Stimulated activated CD8-positive, alpha-beta memory T cell treated with anti-CD3 and anti-CD28 coated beads, Interleukin-15, amount 100 ng/mL, for 24 hours (primary cell): Measurements from ENCODE around the gene BBS9.

Experiments
- DNase-seq: peaks from one replicate; pipeline ENCODE4 v3.0.0-alpha.2; 2020; ENCODE audit warnings: low read depth

The BBS9 gene

GRCh38 chr7:33612442-33612841, 483.1 kb downstream of the BBS9 start:
- no peak for DNase-seq

GRCh38 chr7:33614357-33615117, 485.2 kb downstream of the BBS9 start:
- no peak for DNase-seq

GRCh38 chr7:33616752-33617151, 487.4 kb downstream of the BBS9 start:
- no peak for DNase-seq

GRCh38 chr7:33619264-33619663, 489.9 kb downstream of the BBS9 start:
- DNase-seq = no peak

DNA sequence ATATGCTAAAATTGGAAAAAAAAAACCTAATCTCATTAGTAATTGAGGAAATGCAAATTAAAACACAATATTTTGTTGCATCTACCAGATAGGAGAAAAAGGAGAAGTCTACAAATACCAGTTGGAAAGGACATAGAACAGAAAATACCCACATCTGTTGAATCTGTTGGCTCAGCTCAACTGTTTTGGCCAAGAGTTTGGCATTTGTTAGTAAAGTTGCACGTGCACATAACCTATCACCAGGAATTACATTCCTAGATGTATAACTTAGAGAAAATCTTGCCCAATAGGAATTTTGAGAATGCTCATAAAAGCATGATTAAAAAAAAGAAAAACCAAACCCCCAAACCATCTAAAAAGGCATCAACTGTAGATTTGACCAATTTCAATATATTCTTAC, 493.9 kb downstream of the BBS9 start:
- no peak for DNase-seq

DNA sequence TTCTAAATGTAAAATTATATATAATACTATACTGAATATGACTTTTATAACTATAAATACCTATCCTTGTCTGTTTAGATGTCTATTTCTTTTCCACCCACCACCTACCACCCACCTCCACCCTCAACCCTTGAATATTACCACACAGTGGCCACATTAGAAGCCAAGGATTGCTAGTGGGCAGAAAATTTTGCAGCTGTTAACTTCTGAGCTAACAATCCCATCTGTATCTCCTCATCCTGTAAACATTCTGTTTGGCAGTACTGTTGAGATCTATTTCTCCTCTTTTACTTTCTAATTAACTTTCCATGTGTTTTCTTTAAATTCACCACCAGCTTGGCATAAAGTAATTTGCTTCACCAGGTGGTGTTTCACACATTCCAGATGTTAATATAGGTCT, 494.9 kb downstream of the BBS9 start:
- no peak for DNase-seq

GRCh38 chr7:33626869-33627268, 497.5 kb downstream of the BBS9 start:
- no peak for DNase-seq

DNA sequence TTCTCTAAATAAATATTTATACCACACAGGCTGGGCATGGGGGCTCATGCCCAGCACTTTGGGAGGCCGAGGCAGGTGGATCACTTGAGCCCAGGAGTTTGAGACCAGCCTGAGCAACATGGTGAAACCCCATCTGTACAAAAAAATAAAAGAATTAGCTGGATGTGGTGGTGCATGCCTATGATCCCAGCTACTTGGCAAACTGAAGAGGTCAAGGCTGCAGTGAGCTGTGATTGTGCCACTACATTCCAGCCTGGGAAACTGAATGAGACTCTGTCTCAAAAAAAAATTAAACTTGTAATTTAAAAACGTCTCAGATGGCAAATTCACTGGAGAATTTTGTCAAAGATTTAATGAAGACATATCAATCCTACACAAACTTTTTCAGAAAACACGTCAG, 498.4 kb downstream of the BBS9 start:
- no peak for DNase-seq

- DNase-seq = no peak
Measured at GRCh38 chr7:33628894-33629293, 499.5 kb downstream of the BBS9 start.

DNA sequence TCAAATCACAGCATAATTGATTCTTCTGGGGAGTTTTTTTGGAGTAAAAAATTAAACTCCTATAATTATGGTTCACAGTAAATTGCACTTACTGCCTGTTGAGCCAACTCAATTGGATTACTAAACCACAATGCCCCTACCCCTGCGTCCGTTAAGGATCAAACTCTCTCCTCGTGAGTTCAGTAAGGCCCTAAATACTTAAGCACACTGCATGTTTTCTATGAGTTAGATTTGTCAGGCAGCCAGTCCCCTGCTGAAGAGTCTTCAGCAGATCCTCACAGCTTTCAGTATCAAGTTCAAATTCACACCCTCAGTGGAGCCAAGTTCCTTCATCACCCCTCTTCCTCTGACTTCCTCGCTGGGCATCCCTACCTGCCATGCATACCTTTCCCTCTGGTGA, 501.0 kb downstream of the BBS9 start:
- DNase-seq = no peak

- DNase-seq = no peak
Measured at GRCh38 chr7:33632322-33632721, 503.0 kb downstream of the BBS9 start.

DNA sequence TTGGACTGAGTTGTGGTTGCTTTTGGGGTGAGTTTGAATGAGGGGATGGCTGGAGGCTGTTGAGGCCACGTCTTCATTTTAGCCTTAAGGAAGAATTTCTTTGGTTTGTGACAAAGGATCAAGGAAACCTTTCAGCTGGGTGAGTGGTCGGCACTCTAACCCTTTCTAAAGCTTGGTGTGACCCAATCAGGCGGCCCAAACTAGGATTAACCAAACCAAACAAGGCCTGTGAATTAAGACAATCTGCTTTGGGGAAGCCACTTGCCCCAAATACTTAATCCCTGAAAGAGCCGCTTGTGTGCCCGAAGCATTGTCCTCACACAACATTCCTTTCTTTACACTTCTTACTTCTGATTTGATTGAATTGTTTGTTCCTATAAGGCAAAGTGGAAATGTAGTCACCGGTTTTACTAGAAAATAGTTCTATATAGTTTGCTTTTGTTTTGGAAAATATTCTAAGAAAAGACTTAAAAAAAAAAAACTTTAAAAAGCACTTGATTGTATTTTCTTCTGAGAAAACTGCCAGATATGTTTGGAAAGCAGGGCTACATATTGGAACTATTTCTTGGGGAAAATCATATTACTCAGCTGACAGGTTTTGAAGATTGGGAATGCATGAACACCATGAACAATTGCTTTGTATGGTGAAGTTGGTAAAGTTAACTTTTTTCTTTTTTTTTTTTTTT, 503.6 kb downstream of the BBS9 start:
- no peak for DNase-seq

- no peak for DNase-seq
Measured at GRCh38 chr7:33634606-33635005, 505.2 kb downstream of the BBS9 start.

- no peak for DNase-seq
Measured at GRCh38 chr7:33636359-33636758, 507.0 kb downstream of the BBS9 start.

DNA sequence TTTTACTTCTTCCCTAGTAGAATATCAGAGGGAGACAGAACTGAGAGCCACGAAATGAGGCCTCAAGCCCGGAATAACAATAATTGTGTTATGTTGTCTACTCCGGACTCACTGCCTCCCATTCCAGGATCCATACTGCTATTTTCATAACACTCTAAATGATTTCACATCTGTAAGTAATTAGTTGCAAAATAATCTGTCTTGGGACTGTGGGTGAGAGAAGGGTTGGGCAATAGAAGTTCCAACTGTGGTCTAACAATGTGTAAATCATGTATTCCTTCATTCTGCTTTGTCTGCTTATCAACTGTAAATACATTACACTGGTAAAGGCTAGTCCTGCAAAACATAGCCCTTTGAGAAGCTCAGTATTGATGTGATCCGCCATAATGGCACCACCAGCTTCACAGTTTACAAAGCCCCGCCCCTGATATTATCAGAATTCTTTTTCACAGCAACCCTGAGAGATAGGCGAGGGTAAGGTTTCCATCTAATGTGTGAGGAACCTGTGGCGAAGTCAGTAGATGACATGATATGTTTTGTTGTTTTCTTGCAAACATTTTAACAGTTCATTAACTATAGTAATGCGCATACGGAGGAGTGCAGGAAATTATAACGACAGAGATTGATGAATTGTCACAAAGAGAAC, 510.3 kb downstream of the BBS9 start:
- no peak for DNase-seq

GRCh38 chr7:33640741-33641140, 511.4 kb downstream of the BBS9 start:
- DNase-seq = no peak

GRCh38 chr7:33642312-33642711, 512.9 kb downstream of the BBS9 start:
- DNase-seq = no peak

- no peak for DNase-seq
Measured at GRCh38 chr7:33643530-33643929, 514.2 kb downstream of the BBS9 start.

DNA sequence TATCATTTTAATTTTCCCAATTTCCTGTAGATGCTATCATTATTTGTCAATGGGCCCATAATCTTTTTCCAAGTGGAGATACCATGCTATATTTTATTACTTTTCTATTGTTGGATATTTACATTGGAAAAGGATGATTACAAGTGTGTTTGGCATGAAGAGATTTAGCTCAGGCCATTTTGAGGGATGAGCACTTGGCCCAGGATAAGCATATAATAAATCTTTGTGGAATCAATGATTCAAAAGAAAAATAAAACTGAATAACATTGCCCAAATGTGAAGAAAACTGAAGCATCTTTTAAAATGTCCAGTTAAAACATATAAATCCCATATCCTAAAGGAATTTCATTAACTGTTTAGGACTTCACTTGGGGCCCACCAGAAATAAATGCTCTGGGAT, 515.1 kb downstream of the BBS9 start:
- no peak for DNase-seq

DNA sequence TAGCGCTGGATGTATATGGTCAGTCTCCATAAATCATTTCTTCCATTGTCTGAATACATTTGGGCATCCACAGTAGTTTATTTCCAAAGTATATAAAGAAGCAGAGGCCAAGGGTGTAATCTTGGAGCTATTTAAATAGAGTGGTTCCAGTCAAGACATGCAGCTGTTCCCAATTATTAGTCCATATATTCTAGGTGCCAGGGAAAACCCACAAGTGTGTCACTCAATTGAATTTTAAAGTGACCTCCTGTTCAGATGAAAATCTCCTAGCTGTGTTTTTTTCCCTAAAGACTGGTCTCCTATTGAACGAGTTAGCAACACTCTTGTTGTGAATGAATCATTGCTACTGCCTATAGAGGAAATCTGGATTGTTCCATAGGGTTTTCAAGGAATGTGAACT, 515.7 kb downstream of the BBS9 start:
- no peak for DNase-seq

- DNase-seq = no peak
Measured at GRCh38 chr7:33646166-33646565, 516.8 kb downstream of the BBS9 start.

DNA sequence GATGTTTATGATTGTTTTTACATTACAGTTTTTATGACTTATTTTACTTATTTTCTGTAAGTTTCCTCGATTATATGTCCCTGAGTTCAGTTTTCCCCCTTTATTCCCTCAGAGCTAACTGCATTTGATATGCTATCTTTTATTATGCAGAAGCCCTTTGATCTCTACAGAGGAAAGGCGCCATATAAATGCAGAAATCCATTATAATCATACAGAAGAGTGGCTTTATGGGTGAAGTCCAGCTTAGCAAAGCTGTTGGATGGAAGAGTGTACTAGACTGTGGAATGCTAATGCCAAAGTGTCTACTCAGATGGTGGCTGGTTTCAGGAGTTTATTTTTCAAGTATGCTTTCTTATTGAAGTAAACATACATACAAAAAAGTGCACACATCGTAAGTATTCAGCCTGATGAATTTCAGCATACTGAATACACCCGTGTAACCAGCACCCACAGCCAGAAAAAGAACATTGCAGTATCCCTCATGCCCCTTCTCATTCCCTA, 517.6 kb downstream of the BBS9 start:
- no peak for DNase-seq
